PC-9 (cell line): ENCODE data around the gene ATAD3A. TPM values are rescaled to one million over a fixed set of nuclear protein-coding genes. Genes with fewer than 3 reads are reported as not detected.
"Not testable (repeated sequence)": the region's sequence is repeated elsewhere in the genome, so short reads cannot be mapped to it uniquely, and the experiment has no call there.

ENCODE experiments used
- BruUV-seq: library from RNA; stranded (reverse); fragments of 400-500 nt; replicated peaks from 2 replicates; lab custom pipeline; 2021; lab: Mats Ljungman, UMichigan
- CTCF ChIA-PET: fragments of 300-600 bp; sonication (Branson Sonifier 250); formaldehyde crosslinking; loops from one replicate; lab custom pipeline; 2022; ENCODE audit warnings: antibody characterized with exemption; lab: Charles Lee
- POLR2A ChIA-PET: fragments of 300-600 bp; sonication (Branson Sonifier 250); formaldehyde crosslinking; loops from one replicate; lab custom pipeline; 2022; ENCODE audit warnings: antibody characterized with exemption; ENCODE audit not compliant: unreplicated experiment; lab: Charles Lee
- DNase-seq, 2 experiments: peaks; one replicate each; pipeline versions ENCODE4 v3.0.0 to v3.0.0-alpha.2; 2015 to 2022; ENCODE audit warnings: mixed read lengths in 1 of 2
- H2AFZ ChIP-seq: fragments of 200-600 bp; sonication (generic); 2 replicates; pipeline ENCODE4 v1.8.1; 2017; ENCODE audit warnings: antibody characterized with exemption
- H3F3A ChIP-seq: fragments of 200-600 bp; sonication (generic); 2 replicates; pipeline ENCODE4 v1.8.1; 2017; ENCODE audit warnings: antibody characterized with exemption, mild to moderate bottlenecking, low read depth; ENCODE audit not compliant: insufficient read depth
- H3K27ac ChIP-seq: fragments of 200-600 bp; sonication (generic); 2 replicates; pipeline ENCODE4 v1.6.1; 2016; ENCODE audit warnings: mixed run types
- H3K27me3 ChIP-seq: fragments of 200-600 bp; sonication (generic); 2 replicates; pipeline ENCODE4 v1.6.1; 2016; ENCODE audit warnings: low read depth, mixed run types; ENCODE audit not compliant: insufficient read depth
- H3K36me3 ChIP-seq: fragments of 200-600 bp; sonication (generic); 2 replicates; pipeline ENCODE4 v1.6.1; 2016; ENCODE audit warnings: low read depth, mixed run types
- H3K4me1 ChIP-seq: fragments of 200-600 bp; sonication (generic); replicated peaks from 2 replicates; pipeline ENCODE4 v1.6.1; 2016; ENCODE audit warnings: mixed run types; ENCODE audit not compliant: insufficient read depth
- H3K4me2 ChIP-seq: fragments of 200-600 bp; sonication (generic); 2 replicates; pipeline ENCODE4 v1.6.1; 2017; ENCODE audit warnings: mixed run types
- H3K4me3 ChIP-seq: fragments of 200-600 bp; sonication (generic); 2 replicates; pipeline ENCODE4 v1.6.1; 2016; ENCODE audit warnings: mixed run types
- H3K79me2 ChIP-seq: fragments of 200-600 bp; sonication (generic); 2 replicates; pipeline ENCODE4 v1.6.1; 2017; ENCODE audit warnings: low read depth, mixed run types
- H3K9me2 ChIP-seq: fragments of 200-600 bp; sonication (generic); 2 replicates; pipeline ENCODE4 v1.8.1; 2017; ENCODE audit warnings: mild to moderate bottlenecking; ENCODE audit not compliant: insufficient read depth
- H3K9me3 ChIP-seq: fragments of 200-600 bp; sonication (generic); 2 replicates; pipeline ENCODE4 v1.8.1; 2016; ENCODE audit warnings: low read depth; ENCODE audit not compliant: insufficient read depth
- H4K20me1 ChIP-seq: fragments of 200-600 bp; sonication (generic); 2 replicates; pipeline ENCODE4 v1.8.1; 2017; ENCODE audit not compliant: insufficient read depth
- CTCF ChIP-seq: fragments of 200-600 bp; sonication (generic); conservative IDR thresholded peaks from 2 replicates; pipeline ENCODE4 v1.6.1; 2017; ENCODE audit warnings: mixed run types, antibody characterized with exemption, mild to moderate bottlenecking, moderate library complexity
- EZH2 ChIP-seq: fragments of 200-600 bp; sonication (generic); IDR thresholded peaks from 2 replicates; pipeline ENCODE4 v1.8.0; 2017; ENCODE audit warnings: antibody characterized with exemption, low read depth
- intact Hi-C: fragments of 100-400 bp; cut with micrococcal nuclease; formaldehyde crosslinking; loops from one replicate; pipeline ENCODE4 v1.10.0; 2022; ENCODE audit not compliant: unreplicated experiment
- total RNA-seq: library from RNA; stranded (reverse); gene quantifications from 2 replicates; pipeline ENCODE4 v1.2.3, GENCODE V29; 2021

ATAD3A gene
- total RNA-seq, 1 experiment from 2014 or later = 43.6 TPM

- BruUV-seq = no TSS peak
- intact Hi-C loops = no loop called here
- H3F3A ChIP-seq = peaks cover 5% of the 10 kb centered on the region
These were observed 34.8 kb upstream of the ATAD3A start for GRCh38 chr1:1477206-1477605.

DNA sequence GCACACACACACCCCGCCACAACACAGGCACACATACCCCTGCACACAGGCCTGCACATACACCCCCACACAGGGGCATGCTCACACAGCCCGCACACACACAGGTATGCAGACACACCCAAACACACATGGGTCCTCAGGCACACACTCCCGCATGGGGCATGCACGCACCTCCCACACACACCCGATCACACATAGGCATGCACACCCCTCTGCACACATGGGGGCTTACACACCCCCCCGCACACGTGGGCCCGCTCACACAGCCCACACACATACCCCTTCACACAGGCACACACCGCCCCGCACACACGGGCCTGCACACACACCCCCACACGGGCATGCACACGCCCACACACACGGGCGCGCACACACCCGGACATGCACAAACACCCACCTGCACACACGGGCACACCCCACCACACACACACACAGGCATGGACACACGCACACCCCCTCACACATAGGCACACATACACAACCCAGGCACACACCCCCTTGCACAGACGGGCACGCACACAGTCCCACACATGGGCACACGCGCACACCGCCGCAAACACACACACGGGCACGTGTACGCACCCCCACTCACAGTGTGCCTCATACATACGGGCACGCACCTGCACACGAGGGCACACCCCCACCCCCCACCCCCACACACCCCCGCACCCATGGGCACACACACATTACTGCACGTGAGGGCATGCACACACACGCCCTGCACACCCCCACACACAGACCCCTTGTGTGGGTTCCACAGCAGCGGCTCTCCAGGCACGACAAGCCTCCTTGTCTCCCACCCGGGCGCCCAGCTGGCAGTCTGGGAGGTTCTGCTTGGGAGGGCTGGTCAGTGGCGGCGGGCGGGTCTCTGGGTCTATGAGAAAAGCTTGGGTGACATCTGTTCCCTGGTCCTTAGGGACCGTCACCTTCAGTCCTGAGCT lies 32.1 kb upstream of the ATAD3A start:
- H3K27me3 ChIP-seq = no peaks in the 10 kb centered on the region
- DNase-seq = no peak
- H2AFZ ChIP-seq = no peak overlapping the region
- no peak for TF ChIP-seq CTCF
- TF ChIP-seq EZH2 = no peak
- H3K4me3 ChIP-seq = no peak overlapping the region
- BruUV-seq = no TSS peak
- H4K20me1 ChIP-seq = 0 out of 2 replicates have a peak, but pooled peaks cover 7% of the 10 kb centered on the region
- H3F3A ChIP-seq = no peaks in the 10 kb centered on the region
- H3K9me2 ChIP-seq = no peaks in the 10 kb centered on the region
- no peak overlapping the region for H3K27ac ChIP-seq
- H3K4me2 ChIP-seq = no peak overlapping the region
- peaks cover 20% of the 10 kb centered on the region for H3K79me2 ChIP-seq
- H3K4me1 ChIP-seq = no peaks in the 10 kb centered on the region
- H3K9me3 ChIP-seq = no peaks in the 10 kb centered on the region
- intact Hi-C loops = no loop called here
- ChIA-PET CTCF (no interaction called here), POLR2A (no interaction called here)
- no peaks in the 10 kb centered on the region for H3K36me3 ChIP-seq

More at GRCh38 chr1:1477206-1477605, 34.8 kb upstream of the ATAD3A start:
- Histone ChIP-seq H4K20me1 (peaks cover 27% of the 10 kb centered on the region), H3K9me3 (no peaks in the 10 kb centered on the region), H3K27me3 (no peaks in the 10 kb centered on the region), H3K4me3 (no peak overlapping the region), H3K4me2 (no peak overlapping the region), H3K9me2 (no peaks in the 10 kb centered on the region), H3K27ac (no peak overlapping the region), H3K36me3 (no peaks in the 10 kb centered on the region), H2AFZ (no peak overlapping the region), H3K79me2 (peaks cover 43% of the 10 kb centered on the region), H3K4me1 (peaks cover 6% of the 10 kb centered on the region; the same call in 1 of the 2 replicates)
- TF ChIP-seq EZH2 = no peak
- no peak for TF ChIP-seq CTCF
- ChIA-PET CTCF (no interaction called here), POLR2A (no interaction called here)
- no peak for DNase-seq

- DNase-seq, H3K9me2 ChIP-seq, CTCF ChIA-PET, H3F3A ChIP-seq, H3K4me2 ChIP-seq, BruUV-seq, intact Hi-C loops, H3K27me3 ChIP-seq, POLR2A ChIA-PET, H4K20me1 ChIP-seq, H3K36me3 ChIP-seq, H2AFZ ChIP-seq, H3K27ac ChIP-seq, H3K9me3 ChIP-seq, H3K4me1 ChIP-seq, H3K4me3 ChIP-seq: not testable (repeated sequence)
- peaks cover 16% of the 10 kb centered on the region for H3K79me2 ChIP-seq
These were observed 31.5 kb upstream of the ATAD3A start for GRCh38 chr1:1480488-1480867.

- POLR2A ChIA-PET = not testable (repeated sequence)
These were observed 30.2 kb upstream of the ATAD3A start for GRCh38 chr1:1481811-1482210.

More at GRCh38 chr1:1481811-1482210, 30.2 kb upstream of the ATAD3A start:
- H3K4me1 ChIP-seq, intact Hi-C loops, H2AFZ ChIP-seq, H3K27ac ChIP-seq, DNase-seq, CTCF ChIA-PET, H3F3A ChIP-seq, H3K4me3 ChIP-seq, BruUV-seq, H3K27me3 ChIP-seq, H3K4me2 ChIP-seq, H3K36me3 ChIP-seq, H4K20me1 ChIP-seq, H3K9me2 ChIP-seq, H3K9me3 ChIP-seq: not testable (repeated sequence)
- H3K79me2 ChIP-seq = peaks cover 10% of the 10 kb centered on the region
